IPS-11a (cell line): ENCODE data around the gene TMEM200A.

Experiments
- H3K4me3 ChIP-seq: one replicate; pipeline ENCODE4 v1.5.1; 2013; ENCODE audit warnings: low read depth, low read length, control low read depth

TMEM200A gene

GRCh38 chr6:130482645-130483390 lies 117.0 kb downstream of the TMEM200A start:
- H3K4me3 ChIP-seq, result no peak overlapping the region

DNA sequence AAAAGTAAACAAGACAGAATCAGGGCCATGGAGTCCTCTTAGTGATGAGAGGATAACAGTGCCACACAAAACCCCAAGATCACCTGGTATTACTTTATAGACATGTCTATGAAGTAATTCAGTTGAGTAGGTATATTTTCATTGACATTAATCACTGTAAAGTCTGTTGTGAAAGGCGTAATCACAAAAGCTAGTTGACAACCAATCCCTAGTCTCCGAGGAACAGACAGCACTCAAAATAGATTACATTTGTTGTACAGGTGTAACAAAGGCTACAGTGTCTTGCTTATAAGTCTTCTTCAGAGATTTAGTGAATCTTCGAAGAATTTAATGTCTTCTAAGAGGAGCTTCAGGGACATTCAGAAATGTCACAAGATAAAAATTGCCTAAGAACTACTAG lies 120.1 kb downstream of the TMEM200A start:
- H3K4me3 ChIP-seq, result no peak overlapping the region

DNA sequence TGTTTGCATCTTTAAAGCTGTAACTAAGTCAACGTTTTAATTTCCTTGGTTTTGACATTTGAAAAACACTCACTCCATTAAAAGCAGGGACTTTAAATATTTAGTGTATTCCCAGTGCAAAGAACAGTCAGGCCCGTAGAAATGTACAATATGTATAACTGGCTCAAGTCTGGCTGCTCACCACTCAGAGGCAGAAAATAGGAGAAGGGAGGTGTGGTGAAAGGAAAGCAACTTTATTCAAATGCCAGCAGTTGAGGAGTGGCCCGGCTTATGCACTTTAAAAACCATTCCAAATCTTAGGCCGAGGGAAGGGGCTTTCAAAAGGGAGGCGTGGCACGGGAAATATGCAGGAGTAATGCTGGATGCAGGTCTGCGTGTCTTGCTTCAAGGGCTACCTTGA lies 120.6 kb downstream of the TMEM200A start:
- no peak overlapping the region for H3K4me3 ChIP-seq

- no peak overlapping the region for H3K4me3 ChIP-seq
These were observed 123.7 kb downstream of the TMEM200A start for GRCh38 chr6:130489514-130489913.
